Measurements from ENCODE around the gene FAM120A.

The FAM120A gene

GRCh38 chr9:93470391-93470790 is 18.9 kb downstream of the FAM120A start:
- DNase-seq (ENCODE audit: insufficient read length, low spot score) (no peak), FAIRE-seq (no peak)

- no peak for DNase-seq (ENCODE audit: insufficient read length, low spot score)
- no peak for FAIRE-seq
These were observed 19.6 kb downstream of the FAM120A start for GRCh38 chr9:93471124-93471523.

DNA sequence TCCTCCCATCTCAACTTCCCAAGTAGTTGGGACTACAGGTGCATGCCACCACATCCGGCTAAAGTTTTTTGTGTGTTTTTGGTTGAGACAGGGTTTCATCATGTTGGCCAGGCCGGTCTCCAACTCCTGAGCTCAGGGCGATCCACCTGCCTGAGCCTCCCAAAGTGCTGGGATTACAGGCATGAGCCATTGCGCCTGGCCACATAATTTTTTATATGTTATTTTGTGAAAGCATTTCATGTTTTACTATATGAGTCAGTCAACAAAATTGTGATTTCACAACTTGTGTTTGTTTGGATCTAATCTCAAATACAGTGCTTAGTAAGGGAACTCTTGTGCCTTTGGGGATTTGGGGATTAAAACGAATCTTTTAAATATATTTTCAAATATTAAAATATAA is 21.9 kb downstream of the FAM120A start:
- FAIRE-seq (no peak), DNase-seq (ENCODE audit: insufficient read length, low spot score) (no peak)

- DNase-seq (ENCODE audit: insufficient read length, low spot score), result no peak
- FAIRE-seq, result no peak
These were observed 23.6 kb downstream of the FAM120A start for GRCh38 chr9:93475108-93475507.

GRCh38 chr9:93475856-93476255 is 24.4 kb downstream of the FAM120A start:
- DNase-seq (ENCODE audit: insufficient read length, low spot score), result no peak
- FAIRE-seq, result no peak

DNA sequence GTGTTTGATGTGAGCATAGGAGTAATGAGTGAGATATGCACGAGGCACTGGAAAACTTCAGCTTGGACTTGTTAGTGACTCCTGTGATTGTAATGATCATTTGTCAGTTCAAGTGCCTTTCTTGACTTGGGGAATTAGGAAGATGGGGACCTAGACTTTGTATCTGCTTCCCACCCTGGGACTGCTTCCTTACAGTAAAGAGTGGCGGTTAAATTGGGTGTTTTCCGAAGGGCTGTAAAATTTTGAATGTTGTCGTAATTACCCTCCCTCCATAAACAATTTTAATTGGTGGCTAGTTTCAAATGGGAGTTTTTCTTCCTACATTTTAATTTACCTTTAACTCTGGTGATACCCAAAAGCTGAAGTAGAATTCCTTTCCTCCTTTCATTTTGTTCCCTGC is 25.4 kb downstream of the FAM120A start:
- DNase-seq (ENCODE audit: insufficient read length, low spot score), result no peak
- no peak for FAIRE-seq

DNA sequence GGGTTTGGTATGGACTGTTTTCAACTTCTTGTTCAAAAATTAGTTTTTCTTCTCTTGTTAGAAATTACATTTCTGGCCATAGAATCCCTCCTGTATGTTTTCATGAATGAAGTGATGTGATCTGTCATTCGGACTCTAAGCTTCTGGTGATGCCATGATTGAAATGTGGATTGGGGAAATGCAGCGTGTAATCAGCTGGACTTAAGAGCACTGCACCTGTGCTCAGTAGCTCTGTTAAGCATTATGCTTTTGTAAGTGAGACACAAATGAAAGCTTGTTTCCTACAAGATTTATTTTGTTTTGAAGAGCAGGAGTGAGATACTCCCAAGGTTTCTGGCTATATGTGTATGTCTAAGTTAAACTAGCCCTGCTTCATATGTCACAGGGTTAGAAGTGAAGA is 25.9 kb downstream of the FAM120A start:
- DNase-seq (ENCODE audit: insufficient read length, low spot score) (no peak), FAIRE-seq (no peak)

GRCh38 chr9:93479726-93480125 is 28.2 kb downstream of the FAM120A start:
- no peak for FAIRE-seq

DNA sequence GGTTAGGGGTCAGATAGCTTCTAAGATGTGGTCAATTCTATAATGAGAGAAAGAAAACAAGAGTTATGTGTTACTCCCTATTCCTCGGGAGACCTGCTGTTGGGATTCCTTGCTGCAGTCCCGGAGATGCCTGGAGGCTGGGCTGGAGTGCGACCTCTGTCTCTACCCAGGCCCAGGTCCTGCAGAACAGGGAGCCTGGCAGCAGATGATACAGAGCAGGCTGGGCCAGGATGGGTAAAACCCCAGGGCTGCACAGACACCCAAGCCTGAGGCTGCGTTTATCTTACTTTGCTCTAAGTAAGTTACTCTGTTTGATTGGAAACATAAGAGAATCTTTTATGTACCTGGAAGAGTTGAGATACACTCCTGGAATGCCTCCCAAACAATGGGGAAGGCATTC is 28.8 kb downstream of the FAM120A start:
- FAIRE-seq (no peak), DNase-seq (ENCODE audit: insufficient read length, low spot score) (no peak)

More at GRCh38 chr9:93479726-93480125, 28.2 kb downstream of the FAM120A start:
- DNase-seq (ENCODE audit: insufficient read length, low spot score), result no peak

GRCh38 chr9:93480728-93481324 is 29.3 kb downstream of the FAM120A start:
- DNase-seq (ENCODE audit: insufficient read length, low spot score), result no peak
- no peak for FAIRE-seq

DNA sequence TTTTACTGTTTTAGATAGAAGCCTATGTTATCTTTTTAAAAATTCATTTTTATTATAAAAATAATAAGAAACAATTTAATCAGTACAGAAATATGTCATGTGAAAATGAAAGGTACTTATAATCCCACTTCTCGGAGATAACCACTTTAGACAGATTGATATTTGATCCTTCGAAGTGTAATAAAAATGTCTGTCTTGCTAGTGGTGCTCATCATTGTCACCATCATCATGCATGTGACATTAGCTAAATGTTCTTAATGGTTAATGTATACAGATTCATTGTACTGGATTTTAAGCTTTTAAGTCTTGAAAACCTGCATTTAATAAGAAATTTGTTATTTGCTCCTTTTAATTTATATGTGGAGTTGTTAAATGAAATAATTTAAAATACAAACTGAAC is 32.0 kb downstream of the FAM120A start:
- no peak for DNase-seq (ENCODE audit: insufficient read length, low spot score)
- no peak for FAIRE-seq

GRCh38 chr9:93486268-93486667 is 34.8 kb downstream of the FAM120A start:
- DNase-seq (ENCODE audit: insufficient read length, low spot score) (no peak), FAIRE-seq (no peak)

- FAIRE-seq (no peak), DNase-seq (ENCODE audit: insufficient read length, low spot score) (no peak)
These were observed 36.8 kb downstream of the FAM120A start for GRCh38 chr9:93488244-93488643.

DNA sequence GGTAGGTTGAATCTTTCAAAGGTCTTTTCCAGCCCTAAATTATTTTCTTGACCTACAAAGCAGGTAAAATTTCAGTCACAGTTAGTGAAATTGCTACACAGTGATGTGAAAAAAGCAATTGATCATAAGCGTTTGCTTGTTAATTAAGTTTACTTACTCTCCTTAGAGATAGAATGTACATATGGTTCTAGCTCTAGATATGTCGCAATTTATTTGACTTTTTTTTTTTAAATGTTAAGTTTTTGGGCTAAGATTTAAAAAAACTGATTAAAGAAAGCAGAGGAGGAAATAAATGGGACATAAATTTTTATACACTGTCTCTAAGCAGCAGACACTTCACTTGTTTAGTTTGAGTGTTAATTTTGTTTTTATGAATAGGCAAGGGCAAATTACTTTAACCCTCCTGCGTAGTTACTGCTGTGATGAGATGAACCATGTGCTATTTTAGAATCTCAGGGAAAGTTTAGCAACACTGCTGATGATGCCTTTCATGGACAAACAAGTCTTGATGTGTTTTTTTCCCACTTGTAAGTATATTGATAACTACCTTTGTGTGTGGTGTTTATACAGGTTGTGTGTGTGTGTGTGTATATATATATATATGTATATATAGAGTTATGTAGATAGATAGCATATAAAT is 40.2 kb downstream of the FAM120A start:
- FAIRE-seq (no peak), DNase-seq (ENCODE audit: insufficient read length, low spot score) (no peak)

DNA sequence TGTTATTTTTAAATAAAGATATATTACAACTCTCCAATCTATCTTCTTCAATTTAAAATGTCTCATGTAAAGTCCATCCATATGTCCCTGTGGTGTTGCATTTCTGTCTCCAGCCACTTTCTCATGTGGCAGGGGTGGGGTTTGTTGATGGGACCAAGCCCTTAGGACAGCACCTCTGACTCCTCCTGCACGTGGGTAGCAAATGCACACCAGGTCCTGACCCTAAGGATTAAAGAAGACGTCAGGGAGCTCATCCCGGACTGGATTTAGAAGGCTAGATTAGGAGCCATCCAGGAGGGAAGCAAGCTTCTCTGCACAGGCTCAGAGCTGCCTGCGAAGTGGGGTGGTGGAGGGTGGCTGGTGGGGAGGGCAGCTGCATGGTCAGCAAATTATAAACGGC is 40.8 kb downstream of the FAM120A start:
- FAIRE-seq (no peak), DNase-seq (ENCODE audit: insufficient read length, low spot score) (no peak)

- FAIRE-seq (no peak), DNase-seq (ENCODE audit: insufficient read length, low spot score) (no peak)
These were observed 42.5 kb downstream of the FAM120A start for GRCh38 chr9:93493949-93494348.

- no peak for FAIRE-seq
- no peak for DNase-seq (ENCODE audit: insufficient read length, low spot score)
These were observed 44.8 kb downstream of the FAM120A start for GRCh38 chr9:93496285-93496684.

GRCh38 chr9:93500571-93501298 is 49.2 kb downstream of the FAM120A start:
- DNase-seq (ENCODE audit: insufficient read length, low spot score) (no peak), FAIRE-seq (no peak)

DNA sequence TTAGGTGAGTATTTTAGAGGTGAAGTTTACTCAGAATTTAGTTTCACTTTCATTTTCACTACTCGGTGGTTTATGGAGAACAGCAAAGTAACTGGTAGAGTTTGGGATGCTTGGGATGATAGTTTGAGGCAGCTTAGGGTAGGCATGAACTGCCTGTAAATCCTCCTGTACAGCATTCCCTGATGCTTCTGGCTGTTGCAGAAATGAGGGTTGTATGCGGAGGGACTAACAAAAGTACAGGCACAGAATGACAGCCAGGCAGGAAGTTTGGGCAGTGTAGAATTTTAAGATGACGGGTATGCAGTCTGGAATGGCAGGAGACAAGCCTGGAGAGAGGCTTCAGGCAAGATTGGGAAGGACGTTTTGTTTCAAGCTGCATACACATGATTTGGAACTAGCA is 49.9 kb downstream of the FAM120A start:
- no peak for FAIRE-seq
- no peak for DNase-seq (ENCODE audit: insufficient read length, low spot score)

GRCh38 chr9:93503381-93503780 is 51.9 kb downstream of the FAM120A start:
- FAIRE-seq, result no peak

GRCh38 chr9:93505541-93506132 is 54.2 kb downstream of the FAM120A start:
- FAIRE-seq, result no peak
- no peak for DNase-seq (ENCODE audit: insufficient read length, low spot score)

More at GRCh38 chr9:93503381-93503780, 51.9 kb downstream of the FAM120A start:
- DNase-seq (ENCODE audit: insufficient read length, low spot score), result no peak

DNA sequence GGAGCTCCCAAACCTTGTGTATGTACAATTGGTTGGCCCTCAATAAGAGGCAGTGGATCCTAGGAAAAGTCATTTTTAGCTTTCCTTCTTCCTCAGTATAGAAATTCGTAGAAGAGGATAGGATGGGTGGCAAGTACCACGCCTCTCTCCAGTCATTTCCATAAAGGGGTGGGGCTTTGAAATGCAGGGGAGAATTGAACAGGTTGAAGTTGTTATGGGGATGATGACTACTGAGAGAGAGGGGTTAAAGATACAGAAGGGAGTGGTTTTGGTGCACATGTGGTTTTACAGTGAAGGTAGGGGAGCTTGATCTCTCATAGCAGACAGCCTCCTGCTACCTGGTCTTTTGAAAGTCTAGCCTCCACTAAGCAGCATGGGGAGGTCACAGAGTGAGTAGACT is 56.3 kb downstream of the FAM120A start:
- DNase-seq (ENCODE audit: insufficient read length, low spot score) (no peak), FAIRE-seq (no peak)
